Stomach smooth muscle (tissue), 2 donors: ENCODE data around the gene CMTM3.
A peak's percentile ranks its signal among the peaks of the same experiment; 100 is the strongest.
"Not testable (repeated sequence)": the region's sequence is repeated elsewhere in the genome, so short reads cannot be mapped to it uniquely, and the experiment has no call there.

Experiments used
- H3K27ac ChIP-seq: one replicate; pipeline ENCODE4 v1.7.0; 2013; ENCODE audit warnings: mild to moderate bottlenecking, low read length, inconsistent platforms
- H3K27me3 ChIP-seq, 2 donors: one replicate each; pipeline ENCODE4 v1.7.0; 2013; ENCODE audit warnings: low read length in 2 of 2; ENCODE audit not compliant: insufficient read depth in 2 of 2, control insufficient read depth in 1 of 2
- H3K36me3 ChIP-seq, 2 donors: one replicate each; pipeline ENCODE4 v1.7.0; 2013; ENCODE audit warnings: low read length in 2 of 2; ENCODE audit not compliant: control insufficient read depth in 2 of 2, insufficient read depth in 2 of 2
- H3K4me1 ChIP-seq: one replicate; pipeline ENCODE4 v1.7.0; 2013; ENCODE audit warnings: low read length; ENCODE audit not compliant: control insufficient read depth, insufficient read depth
- H3K4me3 ChIP-seq, 2 donors: one replicate each; pipeline ENCODE4 v1.7.0; 2013; ENCODE audit warnings: low read length in 2 of 2
- H3K9ac ChIP-seq, 2 donors: one replicate each; pipeline ENCODE4 v1.7.0; 2013; ENCODE audit warnings: low read length in 2 of 2, mild to moderate bottlenecking in 1 of 2
- H3K9me3 ChIP-seq, 2 donors: one replicate each; pipeline ENCODE4 v1.7.0; 2013; ENCODE audit warnings: low read length in 2 of 2; ENCODE audit not compliant: control insufficient read depth in 2 of 2
- donor health status: healthy.
- donor health status: Pancreatic carcinoma.

The CMTM3 gene

DNA sequence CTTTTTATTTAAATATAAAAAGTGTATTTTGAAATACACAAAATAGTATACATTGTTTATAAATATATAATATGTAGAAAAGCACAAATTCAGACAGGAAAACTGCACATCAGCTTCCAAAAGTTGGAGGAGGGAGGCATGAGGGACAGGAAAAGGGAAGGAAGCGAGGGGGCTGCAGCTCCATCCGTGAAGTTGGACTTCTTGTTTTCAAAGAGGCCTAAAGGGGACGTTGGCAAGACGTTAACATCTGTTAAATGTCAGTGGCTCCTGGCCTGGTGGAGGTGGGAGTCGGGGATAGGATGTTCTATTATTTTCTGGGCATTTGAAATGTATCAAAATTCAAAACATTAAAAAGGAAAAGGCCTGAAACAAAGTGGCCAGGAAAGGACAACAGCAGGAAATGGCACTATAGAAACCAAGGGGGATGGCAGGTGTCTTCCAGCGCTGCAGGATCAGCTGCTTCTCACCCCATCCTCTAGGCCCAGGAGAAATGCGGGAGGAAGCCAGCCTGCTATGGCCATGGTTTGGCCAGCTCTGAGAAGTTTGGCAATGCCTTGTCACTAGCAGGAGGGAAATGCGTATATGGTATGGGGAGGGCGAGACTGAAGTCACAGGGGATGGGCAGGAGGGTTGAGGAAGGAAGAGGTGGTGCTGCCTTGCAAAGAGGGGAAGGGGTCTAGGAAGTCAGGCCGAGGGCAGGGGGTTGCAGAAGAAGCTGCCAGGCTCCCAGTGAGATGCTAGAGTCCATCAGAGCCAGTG, 18.8 kb upstream of the CMTM3 start:
- H3K27me3 ChIP-seq: no peaks in the 10 kb centered on the region
- H3K9ac ChIP-seq: no peak overlapping the region
- no peaks in the 10 kb centered on the region for H3K36me3 ChIP-seq
- H3K9me3 ChIP-seq: no peaks in the 10 kb centered on the region
- H3K27ac ChIP-seq: no peak overlapping the region
- peaks cover 4% of the 10 kb centered on the region for H3K4me1 ChIP-seq
- H3K4me3 ChIP-seq: no peak overlapping the region

DNA sequence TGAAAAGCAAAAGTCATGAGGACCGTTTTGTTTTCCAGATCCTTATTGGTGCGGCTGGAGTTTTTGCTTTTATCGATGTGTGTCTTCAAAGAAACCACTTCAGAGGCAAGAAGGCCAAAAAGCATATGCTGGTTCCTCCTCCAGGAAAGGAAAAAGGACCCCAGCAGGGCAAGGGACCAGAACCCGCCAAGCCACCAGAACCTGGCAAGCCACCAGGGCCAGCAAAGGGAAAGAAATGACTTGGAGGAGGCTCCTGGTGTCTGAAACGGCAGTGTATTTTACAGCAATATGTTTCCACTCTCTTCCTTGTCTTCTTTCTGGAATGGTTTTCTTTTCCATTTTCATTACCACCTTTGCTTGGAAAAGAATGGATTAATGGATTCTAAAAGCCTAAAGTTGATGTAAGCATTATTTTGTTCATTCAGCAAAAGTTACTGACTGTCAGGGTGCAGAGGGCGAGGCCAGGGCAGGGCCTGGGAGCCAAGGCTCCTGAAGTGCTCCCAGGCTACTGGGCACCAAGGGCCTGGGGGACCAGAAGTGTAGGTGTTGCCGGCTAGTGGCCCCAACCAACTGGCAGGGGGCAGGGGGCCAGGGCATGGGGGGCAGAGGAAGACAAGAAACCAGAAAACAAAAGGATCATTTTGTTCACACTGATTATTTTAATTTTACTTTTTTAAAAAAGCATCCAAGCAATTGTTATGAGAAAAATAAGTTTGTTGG, 16.5 kb upstream of the CMTM3 start:
- Histone ChIP-seq H3K9ac (no peak overlapping the region), H3K4me3 (peak overlapping the region in 1 of 2 donors; percentile 34), H3K27ac (no peak overlapping the region)

DNA sequence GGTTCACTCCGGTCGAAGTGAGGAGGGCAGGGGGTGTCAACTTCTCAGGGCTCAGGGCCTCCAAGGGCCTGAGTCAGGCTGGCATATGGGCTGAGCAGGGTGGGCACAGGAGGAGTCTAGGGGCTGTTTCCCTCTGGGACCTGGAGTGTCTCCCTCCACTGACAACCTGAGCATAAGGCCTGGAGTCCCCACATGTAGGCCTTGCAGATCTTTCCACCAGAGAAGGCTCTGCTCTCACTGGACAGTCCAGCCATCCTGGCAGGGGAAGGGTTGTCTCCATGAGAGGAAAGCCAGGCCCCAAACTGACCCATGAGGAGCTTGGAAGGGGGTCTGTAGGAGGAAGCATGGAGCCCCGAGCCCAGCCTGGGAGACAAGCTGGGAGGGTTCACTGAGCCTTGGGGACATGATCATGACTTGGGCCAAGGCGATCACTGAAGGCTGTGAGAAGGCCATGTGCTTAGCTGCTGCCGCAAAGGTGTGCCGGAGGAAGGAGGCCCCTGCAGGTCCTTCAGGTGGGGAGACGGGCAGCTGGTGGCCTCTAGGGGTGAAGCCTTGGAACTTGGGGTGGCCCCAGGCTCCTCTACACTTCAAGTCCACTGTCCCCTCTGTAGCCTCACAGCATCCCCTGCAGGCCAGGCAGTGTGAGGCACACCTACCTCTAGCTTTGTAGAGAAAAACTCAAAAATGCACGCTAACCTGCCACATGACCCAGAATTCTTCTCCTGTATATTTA, 15.4 kb upstream of the CMTM3 start:
- H3K27me3 ChIP-seq: no peaks in the 10 kb centered on the region
- peaks cover 0 to 3% of the 10 kb centered on the region in 2 donors for H3K9me3 ChIP-seq
- no peak overlapping the region for H3K9ac ChIP-seq
- H3K36me3 ChIP-seq: no peaks in the 10 kb centered on the region
- H3K4me1 ChIP-seq: no peaks in the 10 kb centered on the region
- no peak overlapping the region for H3K27ac ChIP-seq
- H3K4me3 ChIP-seq: no peak overlapping the region

More for the DNA sequence above, 16.5 kb upstream of the CMTM3 start:
- Histone ChIP-seq H3K4me1 (no peaks in the 10 kb centered on the region), H3K36me3 (no peaks in the 10 kb centered on the region), H3K9me3 (no peaks in the 10 kb centered on the region), H3K27me3 (no peaks in the 10 kb centered on the region)

DNA sequence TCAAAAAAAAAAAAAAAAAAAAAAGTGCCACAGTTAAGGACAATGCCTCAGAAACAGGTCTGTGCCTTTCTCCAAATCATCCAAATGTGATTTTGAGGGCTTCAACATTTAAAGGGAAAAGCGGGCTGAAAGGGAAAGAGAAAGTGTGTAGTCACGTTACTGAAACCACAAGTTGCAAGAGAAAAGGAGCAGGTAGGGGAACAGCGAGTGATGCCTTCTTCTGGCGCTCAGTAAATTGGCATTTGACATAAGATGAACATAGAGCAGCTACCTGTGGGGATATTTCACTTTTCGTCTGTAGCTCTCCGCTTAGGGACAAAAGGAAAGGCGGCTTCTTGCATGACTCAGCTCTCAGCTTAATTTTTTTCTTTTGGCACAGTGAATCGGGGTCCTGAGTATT, 14.2 kb upstream of the CMTM3 start:
- Histone ChIP-seq H3K36me3 (no peaks in the 10 kb centered on the region), H3K4me1 (no peaks in the 10 kb centered on the region), H3K4me3 (no peak overlapping the region), H3K27ac (no peak overlapping the region), H3K27me3 (peaks cover 0 to 2% of the 10 kb centered on the region in 2 donors), H3K9me3 (peaks cover 0 to 4% of the 10 kb centered on the region in 2 donors), H3K9ac (no peak overlapping the region)

DNA sequence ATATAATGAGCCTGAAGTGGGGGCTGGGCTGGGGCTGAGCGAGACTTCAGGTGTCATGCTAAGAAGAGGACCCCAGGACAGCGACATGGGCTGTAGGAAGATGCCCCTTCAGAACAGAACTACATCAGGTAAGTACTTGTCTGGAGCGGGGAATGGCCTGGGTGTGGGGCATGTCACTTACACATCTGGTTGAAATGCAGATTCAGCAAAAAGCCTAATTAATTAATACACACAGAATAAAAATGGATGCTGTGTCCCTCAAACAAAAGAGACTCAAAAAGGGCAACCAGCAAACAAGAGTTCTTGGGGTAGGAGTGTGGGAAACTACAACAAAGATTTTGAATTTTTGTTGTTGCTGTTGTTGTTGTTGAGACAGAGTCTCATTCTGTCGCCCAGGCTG, 13.5 kb upstream of the CMTM3 start:
- H3K4me3 ChIP-seq: no peak overlapping the region
- H3K27ac ChIP-seq: no peak overlapping the region
- H3K36me3 ChIP-seq: no peaks in the 10 kb centered on the region
- no peak overlapping the region for H3K9ac ChIP-seq
- H3K27me3 ChIP-seq: peaks cover 0 to 2% of the 10 kb centered on the region in 2 donors
- peaks cover 0 to 4% of the 10 kb centered on the region in 2 donors for H3K9me3 ChIP-seq
- H3K4me1 ChIP-seq: no peaks in the 10 kb centered on the region

DNA sequence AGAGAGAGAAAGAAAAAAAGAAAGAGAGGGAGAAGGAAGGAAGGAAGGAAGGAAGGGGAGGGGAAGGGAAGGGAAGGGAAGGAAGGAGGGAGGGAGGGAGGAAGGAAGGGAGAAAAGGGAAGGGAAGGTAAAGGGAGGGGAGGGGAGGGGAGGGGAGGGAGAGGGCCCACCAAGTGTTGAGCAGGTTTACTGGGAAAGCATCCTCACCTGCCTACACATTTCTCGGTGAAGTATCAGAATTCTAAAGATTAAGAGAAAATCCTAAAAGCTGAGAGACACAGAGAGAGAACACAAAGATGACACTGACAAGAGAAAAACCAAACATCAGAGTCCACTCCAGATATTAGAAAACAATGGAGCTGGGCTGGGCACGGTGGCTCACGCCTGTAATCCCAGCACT, 12.3 kb upstream of the CMTM3 start:
- Histone ChIP-seq H3K27me3 (peaks cover 0 to 2% of the 10 kb centered on the region in 2 donors), H3K27ac (no peak overlapping the region), H3K4me1 (no peaks in the 10 kb centered on the region), H3K4me3 (no peak overlapping the region), H3K9ac (no peak overlapping the region), H3K9me3 (peaks cover 0 to 4% of the 10 kb centered on the region in 2 donors), H3K36me3 (no peaks in the 10 kb centered on the region)

DNA sequence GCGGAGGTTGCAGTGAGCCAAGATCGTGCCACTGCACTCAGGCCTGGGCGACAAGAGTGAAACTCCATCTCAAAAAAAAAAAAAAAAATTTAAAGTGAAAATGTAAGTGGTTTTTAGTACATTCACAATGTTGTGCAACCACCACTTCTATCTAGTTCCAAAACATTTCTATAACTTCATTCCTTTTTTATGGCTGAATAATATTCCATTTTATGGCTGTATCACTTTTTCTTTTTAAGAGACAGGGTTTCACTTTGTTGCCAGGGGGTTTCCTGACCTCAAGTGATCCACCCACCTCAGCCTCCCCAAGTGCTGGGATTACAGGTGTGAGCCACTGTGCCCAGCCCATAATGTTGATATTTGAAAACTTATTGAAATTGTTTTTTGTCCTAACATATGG, 11.7 kb upstream of the CMTM3 start:
- no peak overlapping the region for H3K9ac ChIP-seq
- peaks cover 0 to 4% of the 10 kb centered on the region in 2 donors for H3K9me3 ChIP-seq
- H3K4me1 ChIP-seq: no peaks in the 10 kb centered on the region
- peaks cover 0 to 2% of the 10 kb centered on the region in 2 donors for H3K27me3 ChIP-seq
- H3K36me3 ChIP-seq: no peaks in the 10 kb centered on the region
- no peak overlapping the region for H3K27ac ChIP-seq
- H3K4me3 ChIP-seq: no peak overlapping the region

DNA sequence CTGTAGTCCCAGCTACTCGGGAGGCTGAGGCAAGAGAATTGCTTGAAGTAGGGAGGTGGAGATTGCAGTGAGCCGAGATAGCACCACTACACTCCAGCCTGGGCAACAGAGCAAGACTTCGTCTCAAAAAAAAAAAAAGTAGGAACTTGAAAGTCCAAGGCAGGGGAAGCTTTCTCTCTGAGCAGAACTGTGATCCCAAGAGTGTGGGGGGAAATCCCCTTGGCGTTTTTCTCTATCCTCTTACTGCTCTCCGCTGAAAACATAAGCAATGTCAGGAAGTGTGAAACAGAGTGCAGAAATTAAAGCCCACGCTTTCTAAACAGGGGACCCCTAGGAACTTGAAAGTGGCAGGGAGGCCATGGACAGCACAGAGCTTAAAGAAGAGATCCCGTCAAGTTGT, 9.8 kb upstream of the CMTM3 start:
- H3K27ac ChIP-seq: no peak overlapping the region
- peaks cover 0 to 4% of the 10 kb centered on the region in 2 donors for H3K9me3 ChIP-seq
- H3K4me1 ChIP-seq: no peaks in the 10 kb centered on the region
- H3K36me3 ChIP-seq: no peaks in the 10 kb centered on the region
- H3K9ac ChIP-seq: no peak overlapping the region
- H3K4me3 ChIP-seq: no peak overlapping the region
- peaks cover 0 to 2% of the 10 kb centered on the region in 2 donors for H3K27me3 ChIP-seq

DNA sequence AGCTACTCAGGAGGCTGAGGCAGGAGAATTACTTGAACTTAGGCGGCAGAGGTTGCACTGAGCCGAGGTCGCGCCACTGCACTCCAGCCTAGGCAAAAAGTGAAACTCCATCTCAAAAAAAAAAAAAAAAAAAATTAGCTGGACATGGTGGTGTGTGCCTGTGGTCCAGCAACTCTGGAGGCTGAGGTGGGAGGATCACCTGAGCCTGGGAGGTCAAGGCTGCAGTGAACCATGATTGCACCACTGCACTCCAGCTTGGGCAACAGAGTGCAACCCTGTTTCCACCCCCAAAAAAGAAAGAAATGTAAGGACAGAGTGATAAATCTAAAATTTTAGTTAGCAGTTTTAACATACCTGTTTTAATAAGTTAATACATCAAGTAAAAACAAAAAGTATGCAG, 7.9 kb upstream of the CMTM3 start:
- H3K9ac ChIP-seq, H3K4me1 ChIP-seq, H3K27me3 ChIP-seq, H3K4me3 ChIP-seq, H3K27ac ChIP-seq, H3K9me3 ChIP-seq, H3K36me3 ChIP-seq: not testable (repeated sequence)

DNA sequence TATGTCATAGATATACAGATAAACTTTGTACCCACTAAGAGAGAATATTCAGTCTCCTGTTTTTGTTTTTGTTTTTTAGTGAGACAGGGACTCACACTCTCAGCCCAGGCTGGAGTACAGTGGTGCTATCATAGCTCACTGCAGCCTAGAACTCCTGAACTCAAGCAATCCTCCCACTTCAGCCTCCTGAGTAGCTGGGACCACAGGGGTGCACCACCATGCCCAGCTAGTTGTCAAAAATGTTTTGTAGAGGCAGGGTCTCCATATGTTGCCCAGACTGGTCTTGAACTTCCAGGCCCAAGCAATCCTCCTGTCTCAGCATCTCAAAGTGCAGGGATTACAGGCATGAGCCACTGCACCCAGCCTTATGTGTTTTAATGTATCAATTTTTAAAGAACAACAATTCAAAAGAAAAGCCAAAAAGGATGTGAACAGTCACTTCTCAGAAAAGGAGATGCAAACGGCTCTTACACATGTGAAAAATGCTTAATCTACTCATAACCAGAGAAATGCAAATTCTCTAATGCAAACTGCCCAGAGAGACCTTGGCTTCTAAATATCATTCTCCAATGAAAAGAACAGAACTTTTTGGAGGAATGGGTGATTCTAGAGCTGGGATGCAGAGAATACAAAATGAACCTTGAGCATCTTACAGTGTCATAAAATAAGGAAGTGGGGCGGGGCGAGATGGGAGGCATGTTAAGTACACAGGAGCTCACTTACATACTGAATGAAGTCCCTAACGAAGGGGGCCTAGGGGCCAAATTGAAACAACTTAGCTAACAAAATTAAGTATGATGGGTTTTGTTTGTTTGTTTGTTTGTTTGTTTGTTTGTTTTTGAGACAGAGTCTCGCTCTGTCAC, 7.3 kb upstream of the CMTM3 start:
- no peaks in the 10 kb centered on the region for H3K36me3 ChIP-seq
- H3K4me1 ChIP-seq: no peaks in the 10 kb centered on the region
- peaks cover 0 to 4% of the 10 kb centered on the region in 2 donors for H3K9me3 ChIP-seq
- no peak overlapping the region for H3K27ac ChIP-seq
- no peak overlapping the region for H3K4me3 ChIP-seq
- H3K9ac ChIP-seq: no peak overlapping the region
- H3K27me3 ChIP-seq: peaks cover 5 to 11% of the 10 kb centered on the region in 2 donors
